Dermis blood vessel endothelial cell (primary cell): ENCODE results near the gene FRG2. TPM values are rescaled to one million over a fixed set of nuclear protein-coding genes. Genes with fewer than 3 reads are reported as not detected.
"Not testable (repeated sequence)": the region's sequence is repeated elsewhere in the genome, so short reads cannot be mapped to it uniquely, and the experiment has no call there.

Experiments used
- DNase-seq: peaks from one replicate; pipeline ENCODE4 v3.0.0; 2010
- total RNA-seq: library from RNA; depleted of rRNA; stranded (reverse); fragments of >200 nt; gene quantifications from 2 replicates; pipeline ENCODE4 v1.2.3, GENCODE V29; 2014

FRG2 gene
- total RNA-seq = not detected in 2 replicates

DNA sequence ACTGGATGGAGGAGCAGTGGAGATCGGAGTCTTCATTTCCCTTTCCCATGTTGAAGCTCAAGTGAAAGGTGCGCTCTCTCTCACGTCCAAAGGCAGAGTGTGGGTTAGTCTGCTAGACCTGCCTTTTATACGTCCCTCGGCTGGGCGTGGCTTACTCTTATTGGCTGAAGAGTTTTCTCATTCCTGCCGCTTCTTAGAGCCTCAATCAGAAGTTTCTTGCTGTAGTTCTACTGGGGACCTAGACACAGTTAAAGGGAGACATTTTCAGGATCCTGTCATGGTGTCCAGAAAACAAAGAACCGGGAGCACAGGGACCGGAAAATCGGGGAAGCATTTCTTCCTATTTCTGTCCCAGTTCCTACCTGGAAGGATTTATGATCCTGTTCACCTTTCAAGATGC lies at the start of gene FRG2:
TSS of gene FRG2 (minus strand) at position 101 of the 400 bp plus-strand sequence. CDS start at position 49, 52 bp downstream.
- DNase-seq = not testable (repeated sequence)

DNA sequence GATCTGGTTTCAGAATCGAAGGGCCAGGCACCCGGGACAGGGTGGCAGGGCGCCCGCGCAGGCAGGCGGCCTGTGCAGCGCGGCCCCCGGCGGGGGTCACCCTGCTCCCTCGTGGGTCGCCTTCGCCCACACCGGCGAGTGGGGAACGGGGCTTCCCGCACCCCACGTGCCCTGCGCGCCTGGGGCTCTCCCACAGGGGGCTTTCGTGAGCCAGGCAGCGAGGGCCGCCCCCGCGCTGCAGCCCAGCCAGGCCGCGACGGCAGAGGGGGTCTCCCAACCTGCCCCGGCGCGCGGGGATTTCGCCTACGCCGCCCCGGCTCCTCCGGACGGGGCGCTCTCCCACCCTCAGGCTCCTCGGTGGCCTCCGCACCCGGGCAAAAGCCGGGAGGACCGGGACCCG lies 41.3 kb upstream of the FRG2 start:
- not testable (repeated sequence) for DNase-seq

- DNase-seq = not testable (repeated sequence)
Observed at GRCh38 chr4:190064805-190065204, 37.7 kb upstream of the FRG2 start.

GRCh38 chr4:190064342-190064741 lies 37.3 kb upstream of the FRG2 start, which contains the start of gene DBET:
TSS of gene DBET (plus strand) at chr4:190064502.
- not testable (repeated sequence) for DNase-seq

- not testable (repeated sequence) for DNase-seq
Observed at GRCh38 chr4:190058997-190059396, 31.9 kb upstream of the FRG2 start.

- not testable (repeated sequence) for DNase-seq
Observed at GRCh38 chr4:190049378-190050239, 22.6 kb upstream of the FRG2 start.

- not testable (repeated sequence) for DNase-seq
Observed at GRCh38 chr4:190047627-190048026, 20.6 kb upstream of the FRG2 start.

- DNase-seq = not testable (repeated sequence)
Observed at GRCh38 chr4:190040873-190041272, 13.8 kb upstream of the FRG2 start.

DNA sequence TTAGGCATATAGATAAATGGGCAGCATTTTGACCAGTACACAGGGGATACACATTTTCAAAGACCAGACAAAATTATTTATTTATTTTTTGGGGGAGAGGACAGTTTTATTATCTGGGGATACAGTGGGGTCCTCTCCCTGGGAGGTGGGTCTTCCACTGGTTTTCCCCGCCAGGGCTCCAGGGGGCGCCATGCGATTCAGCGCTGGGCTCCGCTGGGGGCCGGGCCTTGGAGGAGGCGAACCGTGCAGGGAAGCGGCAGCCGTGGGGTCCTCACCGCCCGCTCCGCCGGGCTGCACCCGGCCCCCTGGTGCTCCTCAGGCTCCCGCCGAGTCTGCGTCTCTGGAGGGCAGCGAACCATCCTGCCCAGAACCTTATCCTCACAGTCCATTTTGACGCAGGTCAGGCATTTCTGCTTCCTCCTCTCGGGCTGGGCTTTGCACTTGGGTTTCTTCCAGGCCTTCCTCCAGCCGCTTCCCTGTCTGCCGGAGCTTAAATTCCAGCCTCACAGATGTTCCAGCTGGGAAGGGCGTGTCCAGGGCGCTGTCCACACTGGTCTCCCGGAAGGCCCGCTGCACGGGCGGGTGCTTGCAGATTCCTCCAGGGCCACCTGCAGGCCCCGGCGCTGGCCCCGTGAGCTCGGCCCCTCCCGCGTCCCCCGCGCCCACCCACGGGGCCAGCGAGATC lies 10.8 kb upstream of the FRG2 start:
- not testable (repeated sequence) for DNase-seq

GRCh38 chr4:190031264-190031663 lies 4.2 kb upstream of the FRG2 start:
- not testable (repeated sequence) for DNase-seq

DNA sequence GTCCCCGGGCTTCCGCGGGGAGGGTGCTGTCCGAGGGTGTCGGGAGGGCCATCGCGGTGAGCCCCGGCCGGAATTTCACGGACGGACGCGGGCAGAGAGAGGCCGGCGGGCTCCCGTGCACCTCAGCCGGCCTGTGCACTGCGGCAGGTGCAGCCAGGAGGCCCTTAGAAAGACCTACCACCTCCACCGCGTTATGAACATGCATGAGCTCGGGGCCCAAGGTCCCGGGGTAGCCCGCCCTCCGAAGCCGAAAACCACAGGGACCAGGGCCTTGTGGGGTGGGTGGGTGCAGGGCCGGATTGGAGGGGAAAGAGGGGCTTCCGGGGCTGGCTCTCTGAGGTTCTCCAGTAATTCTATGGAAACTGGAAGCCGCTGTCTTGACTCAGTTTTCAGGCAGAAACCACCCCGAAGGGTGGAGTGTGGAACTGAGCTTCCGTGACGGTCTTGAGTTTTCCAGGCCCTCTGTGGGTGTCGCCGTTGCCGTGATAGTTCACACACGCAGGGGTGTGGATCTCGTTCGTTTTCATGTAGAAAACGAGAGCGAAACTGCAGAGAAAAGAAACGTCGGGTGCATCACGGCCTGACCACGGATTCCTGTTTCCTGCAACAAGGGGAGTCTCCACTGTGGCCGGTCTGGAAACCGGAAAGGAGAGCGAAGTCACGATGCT lies 4.3 kb downstream of the FRG2 start:
- DNase-seq = not testable (repeated sequence)

DNA sequence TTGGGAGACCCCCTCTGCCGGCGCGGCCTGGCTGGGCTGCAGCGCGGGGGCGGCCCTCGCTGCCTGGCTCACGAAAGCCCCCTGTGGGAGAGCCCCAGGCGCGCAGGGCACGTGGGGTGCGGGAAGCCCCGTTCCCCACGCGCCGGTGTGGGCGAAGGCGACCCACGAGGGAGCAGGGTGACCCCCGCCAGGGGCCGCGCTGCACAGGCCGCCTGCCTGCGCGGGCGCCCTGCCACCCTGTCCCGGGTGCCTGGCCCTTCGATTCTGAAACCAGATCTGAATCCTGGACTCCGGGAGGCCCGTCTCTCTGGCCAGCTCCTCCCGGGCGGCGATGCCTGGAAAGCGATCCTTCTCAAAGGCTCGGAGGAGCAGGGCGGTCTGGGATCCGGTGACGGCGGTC lies 5.1 kb downstream of the FRG2 start:
- not testable (repeated sequence) for DNase-seq

DNA sequence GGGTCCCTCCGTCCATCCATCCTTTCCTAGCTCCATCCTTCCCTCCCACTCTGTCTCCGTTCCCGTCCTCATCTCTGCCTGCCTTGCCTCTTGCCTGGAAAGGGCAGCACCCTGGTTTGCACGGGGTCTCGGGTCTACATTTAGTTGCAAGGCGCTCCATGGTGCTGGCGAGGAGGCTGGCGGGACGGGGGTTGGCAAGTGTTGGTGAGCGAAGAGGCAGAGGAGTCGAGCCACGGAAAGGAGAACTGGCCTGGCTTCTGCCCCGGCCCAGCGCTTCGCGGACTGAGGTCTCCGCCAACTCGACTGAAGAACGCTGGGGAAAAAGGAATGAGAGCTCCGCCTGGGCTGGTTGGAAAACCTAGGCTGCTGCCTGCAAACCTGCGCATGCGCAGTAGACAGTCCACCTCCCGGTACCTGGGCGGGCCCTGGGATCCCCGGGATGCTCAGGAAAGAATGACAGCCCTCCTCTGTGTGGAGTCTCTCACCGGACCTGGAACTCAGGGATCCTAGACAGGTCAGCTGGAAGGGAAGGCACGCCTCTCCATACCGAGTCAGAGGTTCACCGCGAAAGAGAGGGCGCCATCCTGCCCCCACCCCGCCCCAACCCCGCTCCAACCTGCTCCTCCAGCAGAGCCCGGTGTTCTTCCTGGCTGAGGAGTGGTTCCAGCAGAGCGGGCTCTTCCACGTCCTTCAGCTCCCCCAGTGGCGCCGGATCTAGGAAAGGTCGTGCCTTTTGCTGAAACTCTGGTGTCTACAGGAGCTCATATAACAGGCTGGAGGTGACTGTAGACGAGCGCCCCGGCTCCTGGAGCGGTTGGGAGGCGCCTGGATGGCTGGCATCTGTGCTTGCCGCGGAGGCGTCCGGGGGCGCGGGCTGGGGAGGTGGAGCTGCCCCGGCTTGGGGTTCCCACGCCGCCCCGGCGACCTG lies 6.0 kb downstream of the FRG2 start:
- DNase-seq = peak; percentile 17

GRCh38 chr4:190019859-190020463 lies 7.1 kb downstream of the FRG2 start:
- not testable (repeated sequence) for DNase-seq

DNA sequence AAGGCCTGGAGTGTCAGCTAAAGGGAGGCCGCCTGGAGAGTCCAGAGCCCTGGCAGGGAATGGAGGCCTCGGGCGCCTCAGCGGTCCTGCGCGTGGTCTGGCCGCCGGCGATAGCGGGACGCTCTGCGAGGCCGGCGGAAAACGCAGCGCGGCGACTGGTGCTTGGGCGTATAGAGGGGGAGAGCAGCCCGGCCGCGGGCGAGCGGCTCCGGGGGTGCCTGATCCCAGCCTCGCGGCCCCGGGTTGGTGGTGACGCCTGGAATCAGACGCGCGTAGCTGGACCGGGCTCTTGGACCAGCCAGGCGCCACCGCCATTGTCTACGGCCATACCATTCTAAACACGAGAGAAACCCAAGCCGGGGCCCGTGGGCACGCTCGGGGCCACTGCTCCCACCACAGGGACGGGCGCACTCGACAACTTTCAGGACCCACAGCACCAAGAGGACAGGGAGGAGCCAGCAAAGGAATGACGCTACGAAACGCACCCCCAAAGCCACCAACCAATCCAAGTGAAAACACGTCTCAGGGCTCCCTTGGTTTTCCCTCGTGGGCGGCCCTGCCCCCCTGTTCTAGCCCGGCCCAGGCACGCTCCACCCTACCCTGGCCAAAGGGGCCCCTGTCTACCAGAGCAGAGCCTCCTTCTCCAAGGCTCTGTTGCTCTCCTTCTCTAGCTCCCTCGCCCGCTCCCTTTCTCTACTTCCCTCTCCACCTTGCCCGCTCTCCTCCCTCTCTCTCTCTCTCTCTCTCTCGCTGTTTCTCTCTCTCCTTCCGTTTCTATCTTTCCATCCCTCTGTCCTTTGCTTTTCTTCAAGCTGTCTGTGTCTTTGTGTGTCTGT lies 7.8 kb downstream of the FRG2 start:
- no peak for DNase-seq

DNA sequence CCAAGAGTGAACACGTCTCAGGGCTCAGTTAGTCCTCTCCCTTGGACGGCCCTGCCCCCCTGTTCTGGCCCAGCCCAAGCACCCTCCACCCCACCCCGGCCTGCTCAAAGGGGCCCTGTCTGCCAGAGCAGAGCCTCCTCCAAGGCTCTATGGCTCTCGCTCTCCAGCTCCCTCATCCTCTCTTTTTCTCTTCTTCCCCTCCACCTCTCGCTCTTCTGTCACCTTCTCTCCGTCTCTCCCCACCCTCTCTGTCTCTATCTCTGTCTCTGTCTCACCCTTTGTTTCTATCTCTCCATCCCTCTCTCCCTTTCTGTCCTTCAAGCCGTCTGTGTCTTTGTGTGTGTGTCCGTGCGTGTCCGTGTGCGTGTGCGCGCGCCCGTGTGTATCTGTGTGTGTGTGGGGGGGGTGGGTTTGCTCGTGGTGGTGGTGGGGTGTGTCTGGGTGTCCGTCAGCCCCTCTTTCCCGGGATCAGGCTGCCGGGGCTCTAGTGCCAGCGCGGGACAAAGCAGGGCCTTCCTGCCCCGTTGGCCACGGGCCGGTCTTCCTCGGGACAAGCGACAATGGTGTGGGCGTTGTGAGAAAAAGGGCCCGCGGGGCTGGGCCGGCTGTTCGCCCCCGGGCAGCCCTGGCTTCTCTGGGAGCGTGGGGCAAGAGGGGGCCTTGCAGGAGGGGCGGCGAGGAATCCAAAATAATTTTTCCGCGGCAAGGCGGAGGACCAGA lies 8.7 kb downstream of the FRG2 start:
- DNase-seq = no peak

DNA sequence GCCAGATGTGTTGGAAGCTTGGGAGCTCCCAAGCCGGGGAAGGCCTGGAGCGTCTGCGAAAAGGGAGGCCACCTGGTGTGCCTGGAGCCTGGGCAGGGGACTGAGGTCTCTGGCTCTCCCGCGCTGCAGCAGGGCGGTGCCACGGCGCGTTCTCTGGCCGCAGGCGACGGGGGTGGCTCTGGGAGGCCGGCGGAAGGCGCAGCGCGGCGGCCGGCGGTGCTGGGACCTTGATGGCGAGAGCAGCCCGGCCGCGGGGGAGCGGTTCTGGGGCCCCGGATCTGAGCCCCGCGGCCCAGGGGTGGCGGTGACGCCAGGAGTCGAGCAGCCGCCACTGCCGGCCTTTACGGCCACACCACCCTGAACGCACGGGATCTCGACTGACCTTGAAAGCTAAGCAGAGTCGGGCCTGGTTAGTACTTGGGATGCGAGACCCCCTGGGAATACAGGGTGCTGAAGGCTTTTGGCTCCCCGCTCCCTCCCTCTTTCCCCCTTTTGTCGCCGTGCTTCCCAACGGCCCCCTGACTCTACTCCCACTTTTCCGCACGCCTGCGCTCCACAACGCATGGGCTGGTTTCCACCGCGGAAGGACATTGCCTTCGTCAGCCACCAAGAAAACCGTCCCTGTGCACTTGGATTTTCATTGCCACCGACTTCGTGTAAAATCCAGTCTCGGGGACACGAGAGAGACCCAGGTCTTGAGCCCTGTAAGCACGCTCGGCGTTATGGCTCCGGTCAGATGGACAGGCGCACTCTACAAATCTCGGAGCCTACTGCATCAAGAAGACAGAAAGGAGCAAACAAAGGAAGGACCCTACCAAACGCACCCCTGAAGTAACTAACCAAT lies 9.5 kb downstream of the FRG2 start:
- DNase-seq = no peak

GRCh38 chr4:190016369-190017289 lies 10.4 kb downstream of the FRG2 start:
- no peak for DNase-seq
